GM21825 (cell line): ENCODE data around the gene ARID1A.
"Not testable (repeated sequence)": the region's sequence is repeated elsewhere in the genome, so short reads cannot be mapped to it uniquely, and the experiment has no call there.

Source experiments
- ATAC-seq: cut with Tn5 transposase; IDR thresholded peaks from one replicate; pipeline ENCODE4 v1.9.1; 2021; ENCODE audit warnings: mild to moderate bottlenecking, moderate library complexity; ENCODE audit not compliant: unreplicated experiment

Gene ARID1A

DNA sequence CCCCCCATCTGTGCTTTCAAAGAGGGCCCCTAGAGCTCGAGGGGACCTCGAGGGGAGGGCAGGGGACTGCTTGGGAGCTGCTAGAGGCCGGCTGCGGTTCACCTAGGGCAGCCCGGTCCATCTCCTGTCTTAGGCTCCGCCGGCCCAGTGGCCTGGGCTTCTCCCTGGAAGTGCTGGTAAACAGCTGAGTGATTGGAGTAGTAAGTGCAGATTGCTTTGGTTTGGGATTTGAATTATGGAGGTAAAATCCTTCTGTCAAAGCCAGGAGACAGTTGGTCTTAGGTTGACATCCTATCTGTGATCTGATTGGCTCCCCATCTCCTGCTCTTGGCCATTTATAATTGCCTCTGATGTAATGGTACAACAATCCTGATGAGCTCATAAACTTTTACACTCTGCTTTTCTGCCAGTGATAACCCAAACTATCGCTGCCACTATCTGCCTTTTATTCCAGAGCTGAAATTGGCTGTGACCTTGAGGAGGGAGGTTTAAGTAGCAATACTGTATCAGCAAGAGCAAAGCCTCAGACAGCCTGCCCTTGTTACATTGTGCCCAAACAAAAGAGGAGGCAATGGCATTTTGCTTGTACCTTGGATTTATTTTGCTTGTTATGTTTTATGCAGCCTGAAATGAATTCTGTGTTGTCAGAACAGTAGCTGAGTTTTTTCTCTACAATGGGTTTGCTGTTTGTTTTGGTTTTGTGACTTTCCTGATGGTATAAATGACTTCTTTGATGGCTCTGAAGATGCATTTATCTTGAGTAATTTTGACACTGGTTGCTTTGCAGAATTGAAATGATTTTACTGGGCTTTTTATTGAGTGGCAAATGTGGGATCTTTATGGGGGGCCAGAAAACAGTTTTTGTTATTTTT is 2.4 kb downstream of the ARID1A start:
- no peak for ATAC-seq

DNA sequence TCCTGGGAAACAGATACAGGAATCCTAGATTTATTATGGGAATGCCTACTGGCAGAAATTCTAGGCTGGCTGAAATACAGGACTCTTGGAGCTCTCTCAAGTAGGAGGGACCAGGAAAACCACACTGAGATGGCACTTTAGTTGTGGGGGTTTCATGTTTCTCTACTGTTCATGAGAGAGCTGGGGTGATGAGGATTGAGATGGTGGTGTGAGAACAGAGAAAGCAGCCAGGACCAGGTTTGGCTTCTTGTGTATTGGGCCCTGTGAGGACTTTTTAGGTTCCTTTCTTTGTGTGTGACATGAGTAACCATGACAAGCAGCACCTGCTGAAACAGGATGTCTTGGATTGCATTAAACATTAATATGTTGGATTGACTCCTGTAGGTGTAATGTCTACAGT is 4.9 kb downstream of the ARID1A start:
- ATAC-seq: no peak

DNA sequence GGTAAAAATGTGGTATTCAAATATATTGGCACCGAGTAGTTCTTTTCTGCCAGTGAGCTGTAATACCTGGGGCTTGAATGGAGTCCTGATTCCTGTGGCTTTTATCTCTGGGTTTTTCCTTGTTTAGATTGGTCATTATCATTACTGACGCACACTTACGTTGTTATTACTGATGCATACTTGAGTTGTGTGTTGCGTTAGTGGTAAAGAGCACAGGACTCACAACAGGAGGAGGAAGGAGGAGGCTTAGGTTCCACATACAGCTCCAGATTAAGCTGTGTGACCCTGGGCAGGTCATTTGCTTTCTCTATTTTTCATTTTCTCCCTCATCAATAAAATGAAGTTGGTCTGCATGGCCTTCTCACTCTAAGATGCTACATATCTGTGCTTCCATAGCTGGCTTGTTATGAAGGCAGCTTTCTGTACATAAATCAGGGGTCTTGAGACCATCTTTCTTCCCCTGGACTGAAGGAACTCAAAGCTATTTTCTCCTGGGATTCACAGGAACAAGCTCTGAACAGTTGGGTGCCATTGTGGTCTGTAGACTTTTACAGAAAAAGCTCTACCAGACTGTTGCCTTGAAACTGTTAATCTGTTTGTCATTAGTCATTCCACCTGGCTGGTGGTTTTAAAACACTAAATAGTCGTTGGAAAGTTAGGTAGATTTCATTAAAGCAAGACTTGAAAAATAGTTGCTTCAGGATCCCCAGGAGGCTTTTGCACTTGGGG is 5.6 kb downstream of the ARID1A start:
- ATAC-seq: no peak

DNA sequence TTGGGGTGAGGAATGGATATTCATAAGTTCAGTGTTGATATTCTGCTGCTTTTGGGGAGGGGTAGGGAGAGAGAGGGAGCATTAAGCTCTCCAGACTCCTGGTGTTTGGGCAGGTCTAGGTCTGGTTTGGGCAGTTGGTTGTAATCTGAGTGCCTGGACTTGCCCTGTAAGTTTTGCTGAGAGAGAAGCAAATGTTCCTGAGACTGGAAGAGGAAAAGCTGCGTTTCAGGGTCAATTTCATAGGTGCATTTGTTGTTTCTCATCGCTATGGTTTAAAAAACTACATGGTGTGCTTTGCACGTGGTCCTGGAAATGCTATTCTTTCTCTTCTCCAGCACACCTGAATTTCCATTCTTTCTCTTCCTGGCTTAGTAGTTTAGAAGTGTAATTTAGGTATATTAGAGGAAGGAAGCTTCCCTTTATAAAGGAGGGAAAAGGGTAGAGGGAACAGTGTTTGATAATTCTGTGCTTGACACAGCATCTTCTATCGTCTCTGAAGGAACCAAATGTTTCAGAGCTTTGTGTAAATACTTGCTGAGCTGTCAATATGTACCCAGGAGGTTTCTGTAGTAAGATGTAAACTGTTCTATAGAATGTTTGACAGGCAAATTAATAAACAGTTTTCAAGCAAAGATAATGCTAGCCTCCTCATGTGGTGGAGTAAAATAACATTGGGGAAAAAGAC is 6.3 kb downstream of the ARID1A start:
- no peak for ATAC-seq

DNA sequence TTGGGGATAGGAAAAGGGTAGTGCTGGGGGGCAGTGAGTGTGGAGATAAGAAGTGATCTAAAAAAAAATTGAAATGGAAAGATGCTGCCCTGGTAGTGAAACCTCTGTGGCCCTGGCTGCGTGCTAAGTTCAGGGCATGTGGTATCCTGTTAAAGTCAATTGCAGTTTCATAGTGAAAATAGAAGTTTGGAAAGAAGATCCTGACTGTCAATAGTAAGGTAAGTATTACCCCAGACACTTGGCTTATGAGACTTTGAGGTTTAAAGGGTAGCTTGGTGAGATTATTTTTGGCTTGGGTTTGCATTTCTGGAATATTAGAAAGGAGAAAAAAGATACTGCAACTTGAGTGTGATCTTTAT is 6.8 kb downstream of the ARID1A start:
- no peak for ATAC-seq

DNA sequence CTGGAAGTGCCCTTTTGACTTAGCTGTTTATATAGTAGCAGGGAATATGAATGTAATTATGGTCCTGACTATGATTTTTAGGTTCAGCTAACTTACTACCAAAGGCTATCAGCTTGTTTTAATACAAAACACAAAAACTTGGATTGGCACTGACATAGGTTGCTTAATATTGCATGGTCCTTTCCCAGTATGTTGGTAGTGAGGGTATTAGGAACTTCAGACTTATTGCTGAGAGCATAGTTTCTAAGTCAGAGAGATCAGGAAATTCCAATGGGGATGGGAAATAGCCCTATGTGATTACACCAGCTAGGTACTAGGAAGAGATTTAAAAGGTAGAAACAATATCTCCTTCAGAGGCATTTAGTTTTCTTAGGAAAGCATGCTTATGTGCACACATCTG is 7.7 kb downstream of the ARID1A start:
- ATAC-seq: no peak

DNA sequence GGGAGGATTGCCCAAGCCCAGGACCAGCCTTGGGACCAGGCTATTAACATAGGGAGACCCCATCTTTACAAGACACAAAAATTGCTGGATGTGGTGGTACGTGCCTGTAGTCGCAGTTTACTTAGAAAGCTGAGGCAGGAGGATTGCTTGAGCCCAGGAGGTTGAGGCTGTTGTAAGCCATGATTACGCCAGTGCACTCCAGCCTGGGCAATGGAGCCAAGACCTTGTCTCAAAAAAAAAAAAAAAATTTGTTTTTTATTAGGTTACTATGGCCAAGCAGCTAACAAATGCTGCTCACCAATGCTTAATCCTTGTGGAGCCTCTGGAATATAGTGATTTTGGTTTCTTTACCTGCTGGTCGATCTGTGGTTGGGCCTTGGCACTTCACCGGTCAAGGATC is 8.8 kb downstream of the ARID1A start:
- ATAC-seq: no peak

DNA sequence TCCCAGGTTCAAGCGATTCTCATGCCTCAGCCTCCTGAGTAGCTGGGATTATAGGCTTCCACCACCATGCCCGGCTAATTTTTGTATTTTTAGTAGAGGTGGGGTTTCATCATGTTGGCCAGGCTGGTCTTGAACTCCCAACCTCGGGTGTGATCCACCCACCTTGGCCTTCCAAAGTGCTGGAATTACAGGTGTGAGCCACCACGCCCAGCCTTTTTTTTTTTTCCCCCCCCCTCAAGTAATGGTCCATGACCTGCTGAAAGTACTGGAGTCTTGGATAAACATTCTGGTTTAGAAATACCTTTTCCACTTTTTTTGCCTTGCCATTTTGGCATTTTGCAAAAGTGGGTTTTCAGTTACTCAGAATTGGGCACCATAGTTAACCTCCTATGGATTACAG is 9.4 kb downstream of the ARID1A start:
- not testable (repeated sequence) for ATAC-seq

DNA sequence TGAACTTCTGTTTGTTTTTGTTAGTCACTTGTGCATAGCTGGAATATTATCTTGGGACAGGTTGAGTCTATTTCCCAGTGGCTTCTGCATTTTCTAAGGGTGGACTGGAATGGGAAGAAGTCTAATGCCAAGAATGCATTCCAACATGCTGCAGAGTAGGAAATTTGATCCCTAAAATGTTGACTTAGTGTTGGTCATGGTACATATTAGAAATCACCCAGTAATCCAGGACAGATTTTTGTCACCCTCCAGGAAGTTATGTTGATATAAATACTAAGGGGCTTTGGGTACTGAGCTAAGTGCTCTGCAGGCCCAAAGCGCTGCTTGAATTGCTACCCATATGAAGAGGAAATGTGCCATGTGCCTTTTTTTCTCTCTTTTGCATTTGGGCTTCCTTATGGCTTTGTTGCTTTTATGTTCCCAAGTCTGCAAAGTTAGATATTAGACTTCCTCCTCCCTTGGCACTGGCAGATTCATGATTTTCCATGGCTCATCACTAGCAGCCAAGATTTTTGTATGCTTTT is 10.0 kb downstream of the ARID1A start:
- ATAC-seq: no peak

DNA sequence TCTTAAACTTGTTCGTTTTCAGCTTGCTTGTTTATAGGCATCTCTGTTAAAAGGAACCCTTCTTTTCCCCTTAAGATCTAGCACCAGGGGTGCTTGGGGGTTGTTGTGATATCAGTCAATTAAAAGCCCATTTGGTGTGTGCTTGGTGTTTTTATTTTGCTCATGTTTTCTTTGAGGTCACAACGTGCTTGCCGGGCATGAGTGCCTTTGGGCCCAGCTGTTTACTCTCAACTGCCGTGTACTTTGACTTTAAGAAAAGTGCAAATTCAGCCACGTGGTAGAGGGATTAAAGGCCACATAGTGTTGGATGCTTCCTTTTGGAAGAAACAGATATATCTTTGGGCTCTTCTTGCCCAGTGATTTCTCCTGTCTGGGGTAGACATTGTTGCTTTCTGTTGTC is 10.5 kb downstream of the ARID1A start:
- no peak for ATAC-seq

DNA sequence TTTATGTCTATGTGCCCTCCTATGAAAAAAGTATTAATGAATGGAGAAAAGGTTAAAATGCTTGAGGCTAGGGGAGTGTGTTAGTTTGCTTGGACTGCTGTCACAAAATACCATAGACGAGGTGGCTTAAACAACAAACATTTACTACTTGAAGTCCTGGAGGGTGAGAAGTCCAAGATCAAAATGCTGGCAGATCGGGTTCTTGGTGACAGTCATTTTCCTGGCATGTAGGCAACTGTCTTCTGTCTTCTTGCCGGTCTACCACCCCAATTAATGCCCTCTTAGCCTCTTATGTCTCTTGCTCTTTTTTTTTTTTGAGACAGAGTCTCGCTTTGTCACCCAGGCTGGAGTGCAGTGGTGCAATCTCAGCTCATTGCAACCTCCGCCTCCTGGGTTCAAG is 15.0 kb downstream of the ARID1A start:
- ATAC-seq: no peak

DNA sequence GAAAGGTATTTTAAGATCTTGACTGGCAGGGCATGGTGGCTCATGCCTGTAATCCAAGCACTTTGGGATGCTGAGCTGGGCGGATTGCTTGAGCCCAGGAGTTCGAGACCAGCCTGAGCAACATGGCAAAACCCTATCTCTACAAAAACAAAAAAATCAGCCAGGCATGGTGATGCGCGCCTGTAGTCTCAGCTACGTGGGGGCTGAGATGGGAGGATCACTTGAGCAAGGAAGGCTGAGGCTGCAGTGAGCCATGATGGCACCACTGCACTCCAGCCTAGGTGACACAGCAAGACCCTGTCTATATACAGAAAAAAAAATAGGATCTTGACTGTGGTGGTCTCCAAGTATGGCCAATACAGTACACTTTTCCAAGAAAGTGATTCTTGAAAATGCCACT is 16.0 kb downstream of the ARID1A start:
- ATAC-seq: no peak

DNA sequence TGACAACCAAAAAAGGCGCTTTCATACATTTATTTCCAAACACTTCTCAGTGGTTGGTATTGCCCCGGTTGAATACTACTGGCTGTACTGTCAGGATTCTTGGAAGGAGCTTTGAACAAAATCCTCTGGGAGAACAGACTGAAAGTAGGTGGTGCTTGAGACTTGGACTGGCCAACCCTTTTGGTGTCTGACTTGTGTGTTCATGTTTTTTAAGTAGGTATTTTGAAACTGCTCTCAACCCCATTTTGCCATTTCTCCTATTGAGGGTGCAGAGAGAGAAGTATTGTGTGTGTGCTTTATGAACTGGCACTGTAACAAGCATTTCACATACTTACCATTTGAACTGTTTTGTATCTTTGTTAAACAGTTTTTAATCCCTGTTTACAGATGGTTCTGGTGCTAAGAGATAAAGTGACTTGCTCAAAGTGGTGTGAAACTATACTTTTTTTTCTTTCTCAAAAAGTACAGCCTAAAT is 21.2 kb downstream of the ARID1A start:
- ATAC-seq: no peak

DNA sequence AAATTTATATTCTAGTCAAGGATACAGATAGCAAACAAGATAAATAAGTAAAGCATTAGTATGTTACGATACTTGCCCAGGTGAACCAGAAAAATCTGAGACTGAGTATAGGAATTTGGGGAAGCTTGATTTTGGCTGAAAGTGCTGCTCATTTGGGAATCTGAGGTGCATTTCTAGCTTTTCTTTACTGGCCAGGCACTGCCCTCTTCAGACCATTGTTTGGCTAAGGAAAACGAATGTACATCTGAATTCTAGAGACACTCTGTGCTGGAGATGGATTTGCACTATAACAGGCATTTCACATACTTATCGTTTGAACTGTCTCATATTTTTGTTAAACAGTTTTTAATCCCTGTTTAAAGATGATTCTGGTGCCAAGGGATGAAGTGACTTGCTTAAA is 23.4 kb downstream of the ARID1A start:
- no peak for ATAC-seq

DNA sequence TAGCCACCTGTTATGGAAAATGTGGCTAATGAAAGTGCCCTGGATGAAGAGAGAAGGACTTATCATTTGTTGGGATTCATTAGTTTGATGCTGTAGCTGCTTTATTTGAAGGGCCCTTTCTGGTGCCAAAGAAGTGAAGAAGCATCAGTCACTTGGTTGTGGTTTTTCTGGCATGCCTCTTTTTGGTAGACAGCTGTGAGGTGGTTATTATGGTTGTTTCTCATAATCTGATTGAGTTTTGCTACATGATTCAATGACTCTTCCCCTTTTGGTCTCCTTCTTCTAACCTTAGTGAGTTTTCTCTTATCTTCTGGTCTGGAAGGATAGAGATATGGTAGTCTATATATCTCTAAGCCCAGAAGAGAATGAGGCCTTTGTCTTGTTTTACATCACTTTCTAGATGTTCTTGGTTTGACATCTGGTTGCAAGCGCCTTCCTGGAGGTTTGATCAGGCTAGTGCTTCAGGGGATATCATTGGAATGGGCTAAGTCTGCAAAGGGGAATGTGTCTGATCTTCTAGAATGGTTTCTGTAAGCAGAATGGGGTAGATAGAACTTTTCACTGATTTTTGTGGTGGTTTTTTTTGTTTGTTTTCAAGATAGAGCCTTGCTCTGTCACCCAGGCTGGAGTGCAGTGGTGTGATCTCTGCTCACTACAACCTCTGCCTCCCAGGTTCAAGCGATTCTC is 26.0 kb downstream of the ARID1A start:
- no peak for ATAC-seq

DNA sequence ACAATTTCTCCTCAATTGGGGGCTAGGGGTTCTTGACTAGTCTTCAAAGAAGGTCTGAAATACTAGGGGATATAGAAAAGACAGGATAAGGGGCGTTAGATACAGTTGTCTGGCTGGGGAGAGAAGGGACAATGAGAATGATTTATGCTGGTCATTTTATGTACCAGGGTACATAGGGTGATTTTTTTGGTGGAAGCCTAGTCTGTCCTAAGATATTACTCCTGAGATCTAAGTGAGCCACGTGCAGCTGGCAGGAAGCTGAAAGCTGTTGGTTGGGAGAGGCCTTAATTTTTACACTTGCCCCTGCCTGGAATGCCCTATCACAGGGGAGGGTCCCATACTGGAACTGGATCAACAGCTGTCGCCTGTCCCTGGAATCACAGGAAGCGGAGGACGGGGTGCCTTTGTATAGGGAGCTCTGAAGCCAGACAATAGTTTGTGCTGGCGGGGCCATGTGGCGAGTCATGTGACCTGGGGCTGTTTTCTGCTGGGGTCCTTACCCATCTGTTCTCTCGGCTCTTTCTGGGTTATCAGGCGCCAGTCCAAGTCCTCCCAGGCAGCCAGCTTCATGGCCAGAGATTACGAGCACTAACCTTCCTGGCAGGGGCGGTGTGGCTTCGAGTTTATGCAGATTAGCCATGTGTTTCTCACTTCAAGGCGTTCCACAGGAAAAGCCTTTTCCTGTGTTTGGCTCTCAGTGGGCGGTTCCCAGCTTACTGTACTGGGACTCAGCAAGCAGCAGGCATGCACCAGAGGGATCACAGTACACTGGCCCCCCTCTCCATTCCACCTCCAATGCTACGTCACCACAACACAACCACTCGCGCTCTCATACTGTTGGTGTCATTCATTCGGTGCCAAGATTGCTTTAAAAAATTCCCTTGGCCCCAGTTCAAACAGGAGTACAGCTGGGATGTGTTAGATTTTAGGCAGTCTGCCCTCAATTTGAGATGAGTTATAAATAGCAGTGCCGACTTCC is 27.5 kb downstream of the ARID1A start:
- ATAC-seq: no peak

DNA sequence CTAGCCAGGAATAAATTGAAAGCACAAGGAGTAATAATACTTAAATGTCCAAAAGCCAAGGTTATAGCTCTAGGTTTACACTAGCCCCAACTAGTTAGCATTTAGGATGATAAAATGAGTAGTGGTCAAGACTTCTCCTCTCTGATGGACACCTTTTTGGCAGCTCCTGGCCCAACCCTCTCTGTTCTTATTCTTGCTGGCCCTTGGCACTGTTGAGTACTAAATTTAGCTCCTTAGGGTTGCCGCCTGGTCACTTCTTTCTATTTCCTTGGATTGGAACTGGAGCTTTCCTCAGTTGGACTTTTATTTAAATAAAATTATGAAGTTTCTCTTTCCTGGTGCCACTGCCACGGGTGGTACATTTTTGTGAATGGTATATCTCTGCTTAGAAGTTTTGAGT is 28.3 kb downstream of the ARID1A start:
- no peak for ATAC-seq

DNA sequence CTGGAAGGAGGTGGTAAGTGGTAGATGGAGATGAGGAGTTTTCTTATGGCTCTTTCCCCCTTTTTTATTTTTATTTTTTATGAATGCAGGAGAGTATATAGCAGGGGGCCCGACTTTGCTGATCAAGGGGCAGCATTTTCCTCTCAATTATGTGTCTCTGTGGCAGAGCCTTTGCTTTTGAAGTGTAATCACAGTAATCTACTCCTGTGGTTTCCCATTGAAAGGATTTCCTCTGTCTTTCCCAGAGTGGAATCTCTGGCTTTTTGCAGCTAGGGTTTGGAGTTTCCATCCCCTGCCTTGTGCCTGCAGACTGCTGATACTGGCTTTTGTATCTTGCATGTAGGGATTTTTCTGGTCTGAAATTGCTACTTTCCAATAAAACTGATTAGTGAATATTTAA is 29.1 kb downstream of the ARID1A start:
- no peak for ATAC-seq

DNA sequence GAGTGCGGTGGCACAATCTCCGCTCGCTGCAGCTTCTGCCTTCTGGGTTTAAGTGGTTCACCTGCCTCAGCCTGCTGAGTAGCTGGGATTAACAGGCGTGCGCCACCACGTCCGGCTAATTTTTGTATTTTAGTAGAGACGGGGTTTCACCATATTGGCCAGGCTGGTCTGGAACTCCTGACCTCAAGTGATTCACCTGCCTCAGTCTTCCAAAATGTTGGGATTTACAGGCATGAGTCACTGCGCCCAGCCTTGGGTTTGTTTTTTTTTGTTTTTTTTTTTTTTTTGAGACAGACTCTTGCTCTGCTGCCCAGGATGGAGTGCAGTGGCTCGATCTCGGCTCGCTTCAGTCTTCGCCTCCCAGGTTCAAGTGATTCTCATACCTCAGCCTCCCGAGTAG is 30.1 kb downstream of the ARID1A start:
- ATAC-seq: not testable (repeated sequence)

DNA sequence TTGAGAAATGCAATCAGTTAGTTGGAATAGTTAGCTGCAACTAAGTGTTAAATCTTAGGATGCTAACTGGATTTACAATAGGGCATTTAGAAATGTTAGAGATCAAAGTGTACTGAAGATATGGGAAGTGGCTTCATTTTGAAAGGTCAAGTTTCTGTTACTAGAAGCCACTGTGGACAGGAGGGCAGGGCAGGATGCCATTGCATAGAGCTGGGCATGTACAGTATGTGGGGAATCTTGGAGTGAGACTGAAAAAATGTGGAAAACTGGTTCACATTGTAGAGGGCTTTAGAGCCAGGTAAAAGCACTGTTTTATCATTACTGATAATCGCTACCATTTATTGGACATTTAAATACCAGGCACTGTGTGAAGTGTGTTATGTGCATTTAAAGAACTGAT is 31.0 kb downstream of the ARID1A start:
- no peak for ATAC-seq
